Measurements from ENCODE around the gene RBP3. TPM values are rescaled to one million over a fixed set of nuclear protein-coding genes. Genes with fewer than 3 reads are reported as not detected.

RBP3 gene
- total and polyA plus RNA-seq, 2 donors (not counting 3 experiments of a cell fraction or from before 2014, with no cell fraction given), result not detected

- Histone ChIP-seq H3K79me2 (ENCODE audit: control insufficient read depth, insufficient read depth, low read length) (no peaks in the 10 kb centered on the region), H4K20me1 (replicated peaks; ENCODE audit: control insufficient read depth, extremely low read depth, insufficient read depth, low read length) (no peaks in the 10 kb centered on the region), H3K9me3 (replicated peaks; ENCODE audit: control insufficient read depth, insufficient read depth, low read length) (no peaks in the 10 kb centered on the region), H3K9ac (replicated peaks; ENCODE audit: extremely low read depth, insufficient read depth, low read length) (no peak overlapping the region), H3K27ac (ENCODE audit: insufficient read depth, low read depth, low read length) (no peak overlapping the region), H3K4me3 (replicated peaks in 1 of 3; ENCODE audit: insufficient read depth in 1 of 3, low read depth in 1 of 3, low read length in 3 of 3) (no peak overlapping the region), H3K36me3 (ENCODE audit: control insufficient read depth in 2 of 2, extremely low read depth in 1 of 2, insufficient read depth in 2 of 2, low read length in 2 of 2) (no peaks in the 10 kb centered on the region), H3K9me1 (replicated peaks; ENCODE audit: control insufficient read depth, extremely low read depth, insufficient read depth, low read length) (no peaks in the 10 kb centered on the region), H3K4me2 (ENCODE audit: insufficient read depth, low read length) (no peak overlapping the region), H2AFZ (ENCODE audit: low read depth, low read length) (no peak overlapping the region), H3K4me1 (ENCODE audit: control insufficient read depth, extremely low read depth, insufficient read depth, low read length) (no peaks in the 10 kb centered on the region), H3K27me3 (ENCODE audit: control insufficient read depth in 2 of 2, insufficient read depth in 2 of 2, low read length in 2 of 2) (peaks cover 0 to 8% of the 10 kb centered on the region in 2 experiments)
- FAIRE-seq (no peak), DNase-seq (ENCODE audit: low read depth, low spot score) (no peak)
- CTCF ChIA-PET, result no interaction called here
- BruUV-seq (replicated peaks), result no TSS peak
- TF ChIP-seq JUN (IDR thresholded peaks at IDR 0.05; ENCODE audit: borderline replicate concordance, insufficient read depth, insufficient read length, low read depth), result no peak
- no peak for TF ChIP-seq POLR2A (IDR thresholded peaks at IDR 0.05; ENCODE audit: low read depth, low read length)
- TF ChIP-seq MAX (IDR thresholded peaks at IDR 0.05; ENCODE audit: insufficient read depth, insufficient read length), result no peak
- no peak for TF ChIP-seq FOS (IDR thresholded peaks at IDR 0.05; ENCODE audit: borderline replicate concordance, insufficient read depth, low read length)
- TF ChIP-seq GATA2 (IDR thresholded peaks at IDR 0.05; ENCODE audit: insufficient read depth, insufficient read length, low read depth, low read length), result no peak
- POLR2A ChIA-PET, result no interaction called here
- dilution Hi-C loops (cut with MboI; ENCODE audit: extremely low pct_ligation_motif_present, low sequenced_read_pairs) (no loop called here), intact Hi-C loops (cut with micrococcal nuclease) (no loop called here)
Measured at GRCh38 chr10:47334466-47335295, 13.5 kb upstream of the RBP3 start.

- Histone ChIP-seq H4K20me1 (replicated peaks; ENCODE audit: control insufficient read depth, extremely low read depth, insufficient read depth, low read length) (no peaks in the 10 kb centered on the region), H3K9me1 (replicated peaks; ENCODE audit: control insufficient read depth, extremely low read depth, insufficient read depth, low read length) (no peaks in the 10 kb centered on the region), H3K79me2 (ENCODE audit: control insufficient read depth, insufficient read depth, low read length) (no peaks in the 10 kb centered on the region), H3K4me1 (ENCODE audit: control insufficient read depth, extremely low read depth, insufficient read depth, low read length) (no peaks in the 10 kb centered on the region), H3K9me3 (replicated peaks; ENCODE audit: control insufficient read depth, insufficient read depth, low read length) (no peaks in the 10 kb centered on the region), H2AFZ (ENCODE audit: low read depth, low read length) (no peak overlapping the region), H3K27me3 (ENCODE audit: control insufficient read depth in 2 of 2, insufficient read depth in 2 of 2, low read length in 2 of 2) (peaks cover 0 to 8% of the 10 kb centered on the region in 2 experiments), H3K9ac (replicated peaks; ENCODE audit: extremely low read depth, insufficient read depth, low read length) (no peak overlapping the region), H3K4me2 (ENCODE audit: insufficient read depth, low read length) (no peak overlapping the region), H3K36me3 (ENCODE audit: control insufficient read depth in 2 of 2, extremely low read depth in 1 of 2, insufficient read depth in 2 of 2, low read length in 2 of 2) (no peaks in the 10 kb centered on the region), H3K4me3 (replicated peaks in 1 of 3; ENCODE audit: insufficient read depth in 1 of 3, low read depth in 1 of 3, low read length in 3 of 3) (no peak overlapping the region), H3K27ac (ENCODE audit: insufficient read depth, low read depth, low read length) (no peak overlapping the region)
- dilution Hi-C loops (cut with MboI; ENCODE audit: extremely low pct_ligation_motif_present, low sequenced_read_pairs), result no loop called here
- TF ChIP-seq CTCF (IDR thresholded peaks at IDR 0.05; ENCODE audit: extremely low read depth in 1 of 2, insufficient read depth in 1 of 2, low read depth in 1 of 2, low read length in 2 of 2) (no peak), POLR2A (IDR thresholded peaks at IDR 0.05; ENCODE audit: low read depth, low read length) (no peak), MAX (IDR thresholded peaks at IDR 0.05; ENCODE audit: insufficient read depth, insufficient read length) (no peak), FOS (IDR thresholded peaks at IDR 0.05; ENCODE audit: borderline replicate concordance, insufficient read depth, low read length) (no peak), GATA2 (IDR thresholded peaks at IDR 0.05; ENCODE audit: insufficient read depth, insufficient read length, low read depth, low read length) (no peak), EZH2 (IDR thresholded peaks at IDR 0.05; ENCODE audit: borderline replicate concordance, low read depth, low read length, severe bottlenecking) (no peak), MYC (IDR thresholded peaks at IDR 0.05; ENCODE audit: low read depth, low read length) (no peak), POLR2AphosphoS5 (IDR thresholded peaks at IDR 0.05; ENCODE audit: insufficient read depth, low read depth, low read length) (no peak), JUN (IDR thresholded peaks at IDR 0.05; ENCODE audit: borderline replicate concordance, insufficient read depth, insufficient read length, low read depth) (no peak)
- intact Hi-C loops (cut with micrococcal nuclease), result no loop called here
- no TSS peak for BruUV-seq (replicated peaks)
- POLR2A ChIA-PET, result no interaction called here
- no peak for FAIRE-seq
- CTCF ChIA-PET, result no interaction called here
- DNase-seq (ENCODE audit: low read depth, low spot score), result no peak
Measured at GRCh38 chr10:47335906-47336305, 12.3 kb upstream of the RBP3 start.

All from endothelial cell of umbilical vein (primary cell).